Immature natural killer cell (primary cell): ENCODE data around the gene NT5DC3. TPM values are rescaled to one million over a fixed set of nuclear protein-coding genes. Genes with fewer than 3 reads are reported as not detected.

Experiments
- DNase-seq, 3 donors: peaks; one replicate each; pipeline ENCODE4 v3.0.0; 2022; ENCODE audit warnings: mixed read lengths in 1 of 3
- H3K27ac Mint-ChIP-seq, 6 donors: one replicate each; pipeline ENCODE4 v1.8.0; 2020; ENCODE audit warnings: mixed read lengths in 6 of 6, mild to moderate bottlenecking in 5 of 6, inconsistent platforms in 4 of 6, moderate library complexity in 3 of 6
- H3K27me3 Mint-ChIP-seq, 3 donors: one replicate each; pipeline ENCODE4 v1.8.0; 2020 to 2021; ENCODE audit warnings: low read depth in 3 of 3, mild to moderate bottlenecking in 3 of 3, mixed read lengths in 3 of 3, moderate library complexity in 3 of 3, inconsistent platforms in 1 of 3
- H3K36me3 Mint-ChIP-seq, 3 donors: one replicate each; pipeline ENCODE4 v1.8.0; 2020; ENCODE audit warnings: mixed read lengths in 3 of 3, inconsistent platforms in 2 of 3, mild to moderate bottlenecking in 2 of 3
- H3K4me1 Mint-ChIP-seq, 2 donors: one replicate each; pipeline ENCODE4 v1.8.0; 2020; ENCODE audit warnings: inconsistent platforms in 2 of 2, mild to moderate bottlenecking in 2 of 2, mixed read lengths in 2 of 2, moderate library complexity in 1 of 2
- H3K4me3 Mint-ChIP-seq, 5 donors: one replicate each; pipeline ENCODE4 v1.8.0; 2020; ENCODE audit warnings: mild to moderate bottlenecking in 5 of 5, mixed read lengths in 5 of 5, inconsistent platforms in 3 of 5, moderate library complexity in 3 of 5
- H3K9me3 Mint-ChIP-seq, 6 donors: one replicate each; pipeline ENCODE4 v1.8.0; 2020; ENCODE audit warnings: mild to moderate bottlenecking in 6 of 6, mixed read lengths in 6 of 6, inconsistent platforms in 4 of 6, moderate library complexity in 3 of 6
- polyA plus RNA-seq, 3 donors: library from polyadenylated mRNA; unstranded; fragments of 300-500 nt; fragmentation: Illumina TruSeq; gene quantifications; one replicate each; pipeline ENCODE4 v1.2.3, GENCODE V29; 2021

NT5DC3 gene
- polyA plus RNA-seq, 3 donors from 2014 or later: 0.07 to 0.31 (median 0.09) TPM

DNA sequence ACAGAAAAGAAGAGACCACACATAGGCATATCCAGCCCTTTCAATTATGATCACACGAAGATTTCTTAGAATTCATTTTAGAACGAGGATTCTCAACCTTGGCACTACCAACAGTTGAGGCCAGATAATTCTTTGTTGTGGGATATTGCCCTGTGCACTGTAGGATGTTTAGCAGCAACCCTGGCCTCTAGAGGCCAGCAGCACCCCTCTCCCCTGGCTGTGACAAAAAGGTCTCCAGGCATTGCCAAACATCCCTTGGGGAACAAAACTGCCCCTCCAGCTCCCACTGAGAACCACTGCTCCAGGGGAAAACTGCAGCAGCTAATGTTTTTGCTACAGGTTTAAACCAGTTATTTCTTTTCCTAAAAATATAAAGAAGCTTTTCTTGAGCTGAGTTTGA is 7.1 kb downstream of the NT5DC3 start:
- H3K4me3 Mint-ChIP-seq: no peak overlapping the region
- peaks cover 2 to 7% (median 7%) of the 10 kb centered on the region in 3 donors for H3K27me3 Mint-ChIP-seq
- no peak overlapping the region for H3K27ac Mint-ChIP-seq
- no peaks in the 10 kb centered on the region for H3K9me3 Mint-ChIP-seq
- H3K4me1 Mint-ChIP-seq: no peaks in the 10 kb centered on the region
- no peaks in the 10 kb centered on the region for H3K36me3 Mint-ChIP-seq
- DNase-seq: no peak

DNA sequence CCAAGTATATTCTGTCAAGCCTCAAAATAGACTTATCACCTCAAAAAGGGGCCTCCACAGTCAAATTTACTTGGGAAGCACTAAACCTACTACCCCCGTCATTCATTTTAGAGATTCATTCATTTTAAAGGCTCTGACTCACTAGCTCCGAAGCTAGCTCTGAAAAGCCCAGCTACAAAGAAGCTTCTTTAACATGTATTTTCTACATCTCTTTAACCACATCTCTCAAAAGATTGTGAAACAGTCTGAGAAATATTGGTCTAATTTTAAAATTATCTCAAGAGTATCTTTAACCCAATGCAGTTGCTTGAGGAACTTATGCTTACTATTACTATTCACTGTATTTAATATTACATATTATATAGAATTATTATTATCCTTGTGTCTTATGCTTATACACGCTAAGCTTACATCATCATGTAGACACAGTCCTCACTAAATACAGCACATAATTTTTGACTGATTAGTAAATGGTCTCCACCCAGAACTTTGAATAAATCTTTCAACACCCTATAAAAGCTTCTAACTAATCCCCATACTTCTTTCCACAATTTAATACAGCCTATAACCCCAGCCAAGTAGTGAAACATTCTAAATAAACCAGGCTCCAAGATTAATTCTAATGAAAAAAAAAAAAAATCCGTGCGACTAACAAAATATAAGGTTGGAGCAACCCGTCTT is 7.8 kb downstream of the NT5DC3 start:
- Mint-ChIP-seq H3K4me1 (no peaks in the 10 kb centered on the region), H3K27me3 (peaks cover 2 to 7% (median 4%) of the 10 kb centered on the region in 3 donors), H3K27ac (no peak overlapping the region), H3K9me3 (no peaks in the 10 kb centered on the region), H3K4me3 (no peak overlapping the region), H3K36me3 (no peaks in the 10 kb centered on the region)
- DNase-seq: no peak

- Mint-ChIP-seq H3K9me3 (no peaks in the 10 kb centered on the region), H3K4me1 (no peaks in the 10 kb centered on the region), H3K27me3 (peaks cover 2 to 7% (median 4%) of the 10 kb centered on the region in 3 donors), H3K36me3 (no peaks in the 10 kb centered on the region), H3K4me3 (no peak overlapping the region), H3K27ac (no peak overlapping the region)
- DNase-seq: no peak
Measured at GRCh38 chr12:103832048-103832997, 8.7 kb downstream of the NT5DC3 start.

DNA sequence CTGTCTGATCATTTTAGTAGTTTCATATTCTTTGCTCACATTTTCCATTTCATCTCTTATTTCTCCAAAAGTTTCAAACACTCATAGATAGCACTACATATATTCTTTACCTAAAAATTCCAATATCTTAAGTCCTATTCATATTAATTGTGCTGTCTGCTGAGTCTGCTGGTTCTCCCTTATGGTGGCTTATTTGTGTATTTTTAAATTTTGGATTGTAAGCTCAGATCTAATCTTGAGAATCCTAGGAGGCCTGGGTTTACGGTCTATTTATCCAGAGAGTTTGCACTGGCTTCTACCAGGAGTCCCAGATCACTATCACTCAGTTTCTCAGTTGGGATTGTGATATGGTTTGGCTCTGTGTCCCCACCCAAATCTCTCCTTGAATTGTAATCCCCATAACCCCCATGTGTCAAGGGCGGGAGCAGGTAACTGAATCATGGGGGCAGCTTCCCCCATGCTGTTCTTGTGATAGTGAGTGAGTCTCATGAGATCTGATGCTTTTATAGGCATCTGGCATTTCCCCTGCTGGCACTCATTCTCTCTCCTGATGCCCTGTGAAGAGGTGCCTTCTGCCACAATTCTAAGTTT is 10.2 kb downstream of the NT5DC3 start:
- peaks cover 2 to 4% (median 3%) of the 10 kb centered on the region in 3 donors for H3K27me3 Mint-ChIP-seq
- no peak overlapping the region for H3K4me3 Mint-ChIP-seq
- no peaks in the 10 kb centered on the region for H3K9me3 Mint-ChIP-seq
- no peak for DNase-seq
- H3K4me1 Mint-ChIP-seq: no peaks in the 10 kb centered on the region
- no peaks in the 10 kb centered on the region for H3K36me3 Mint-ChIP-seq
- no peak overlapping the region for H3K27ac Mint-ChIP-seq

DNA sequence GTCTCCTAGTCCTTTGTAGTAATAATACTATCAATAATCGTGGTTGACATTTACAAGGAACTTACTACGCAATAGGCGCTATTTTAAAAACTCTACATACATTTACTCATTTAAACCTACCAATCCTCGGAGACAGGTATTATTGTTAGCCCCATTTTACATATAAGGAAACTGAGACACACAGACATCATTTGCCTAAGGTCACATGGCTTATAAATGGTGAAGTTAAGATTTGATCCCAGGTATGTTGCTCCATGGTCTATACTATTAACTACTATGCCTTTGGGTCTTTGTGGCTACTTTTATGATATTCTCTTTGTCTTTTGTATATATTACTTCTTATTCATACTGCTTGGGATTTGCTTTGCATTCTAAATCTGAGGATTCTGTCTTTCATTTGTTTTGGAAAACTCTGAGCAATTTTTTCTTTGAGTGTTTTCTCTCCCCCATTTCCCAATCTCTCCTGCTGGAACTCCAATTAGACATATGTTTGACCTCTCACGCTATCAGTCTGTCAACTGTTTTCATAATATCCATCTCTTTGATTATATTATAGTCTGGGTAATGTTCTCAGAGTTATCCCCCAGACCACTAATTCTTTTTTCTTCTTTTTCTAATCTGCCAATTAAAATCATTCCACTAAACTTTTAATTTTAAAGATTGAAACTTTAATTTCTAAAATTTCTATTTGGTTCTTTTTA is 10.9 kb downstream of the NT5DC3 start:
- H3K36me3 Mint-ChIP-seq: no peaks in the 10 kb centered on the region
- no peak overlapping the region for H3K27ac Mint-ChIP-seq
- DNase-seq: no peak
- H3K4me1 Mint-ChIP-seq: no peaks in the 10 kb centered on the region
- no peaks in the 10 kb centered on the region for H3K9me3 Mint-ChIP-seq
- H3K4me3 Mint-ChIP-seq: no peak overlapping the region
- peaks cover under 1 to 3% (median 2%) of the 10 kb centered on the region in 3 donors for H3K27me3 Mint-ChIP-seq

DNA sequence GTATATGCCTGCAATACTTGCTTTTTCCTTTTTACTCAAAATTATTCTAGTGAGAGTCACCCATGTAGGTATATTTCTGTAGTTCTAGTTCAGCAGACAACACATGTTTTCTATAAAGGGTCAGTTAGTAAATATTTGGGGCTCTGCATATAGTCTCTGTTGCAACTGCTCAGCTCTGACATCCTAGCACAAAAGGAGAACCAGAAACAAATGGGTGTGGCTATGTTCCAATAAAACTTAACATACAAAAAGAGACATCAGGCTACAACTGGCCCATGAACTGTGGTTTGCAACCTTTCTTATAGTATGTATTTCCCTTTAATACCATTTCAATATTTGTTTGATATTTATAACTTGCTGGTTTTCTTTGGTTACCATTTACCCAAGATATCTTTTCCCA is 11.9 kb downstream of the NT5DC3 start:
- Mint-ChIP-seq H3K4me3 (no peak overlapping the region), H3K27ac (no peak overlapping the region), H3K9me3 (no peaks in the 10 kb centered on the region), H3K4me1 (no peaks in the 10 kb centered on the region), H3K36me3 (no peaks in the 10 kb centered on the region), H3K27me3 (peaks cover 0 to 3% (median 0%) of the 10 kb centered on the region in 3 donors)
- no peak for DNase-seq

DNA sequence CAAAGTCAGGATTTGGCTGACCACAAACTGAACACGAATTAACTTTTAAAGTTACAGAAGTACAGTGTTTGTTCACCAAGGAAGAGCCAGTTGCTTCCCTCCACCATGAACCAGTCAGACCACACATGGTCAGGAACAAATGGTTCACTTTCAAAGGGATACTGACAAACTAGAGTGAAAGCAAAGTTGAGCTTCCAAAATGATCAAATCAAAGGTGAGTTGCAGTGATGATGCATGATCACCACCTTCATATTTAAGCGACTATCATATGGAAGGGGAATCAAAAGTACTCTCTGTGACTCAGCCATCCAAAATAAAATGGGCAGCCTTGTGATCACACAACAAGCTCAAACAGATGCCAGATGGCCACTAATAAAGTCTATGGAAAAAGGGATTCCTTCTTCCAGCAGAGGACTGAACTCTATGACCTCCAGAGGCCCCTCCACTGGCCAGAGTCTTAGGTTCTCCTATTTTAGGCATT is 13.1 kb downstream of the NT5DC3 start:
- no peaks in the 10 kb centered on the region for H3K36me3 Mint-ChIP-seq
- peaks cover 0 to 2% (median 0%) of the 10 kb centered on the region in 3 donors for H3K27me3 Mint-ChIP-seq
- H3K4me3 Mint-ChIP-seq: no peak overlapping the region
- no peak for DNase-seq
- no peak overlapping the region for H3K27ac Mint-ChIP-seq
- H3K4me1 Mint-ChIP-seq: no peaks in the 10 kb centered on the region
- H3K9me3 Mint-ChIP-seq: no peaks in the 10 kb centered on the region

- Mint-ChIP-seq H3K27me3 (peaks cover 0 to 3% (median 2%) of the 10 kb centered on the region in 3 donors), H3K4me1 (no peaks in the 10 kb centered on the region), H3K9me3 (no peaks in the 10 kb centered on the region), H3K36me3 (peaks cover 0 to 7% (median 0%) of the 10 kb centered on the region in 3 donors), H3K27ac (no peak overlapping the region), H3K4me3 (no peak overlapping the region)
- no peak for DNase-seq
Measured at GRCh38 chr12:103824845-103825244, 16.2 kb downstream of the NT5DC3 start.

DNA sequence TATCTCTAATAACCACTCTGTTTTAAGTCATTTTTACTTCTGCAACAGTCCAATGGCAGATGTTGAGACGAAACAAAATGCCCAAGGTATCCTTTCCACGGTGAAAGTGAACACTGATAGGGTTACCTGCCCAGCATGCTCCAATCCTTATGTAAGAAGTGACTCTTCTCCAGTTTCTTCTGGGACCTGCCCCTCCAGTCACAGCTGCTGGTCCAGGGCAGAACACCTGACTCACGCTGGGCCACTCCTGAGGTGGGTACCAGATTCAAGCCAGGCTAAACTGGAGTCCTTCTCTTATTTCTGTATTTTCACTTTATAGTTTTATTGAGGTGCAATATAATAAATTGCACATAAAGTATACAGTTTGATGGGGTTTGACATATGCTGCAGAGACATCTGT is 16.7 kb downstream of the NT5DC3 start:
- peaks cover 0 to 3% (median 0%) of the 10 kb centered on the region in 3 donors for H3K27me3 Mint-ChIP-seq
- H3K27ac Mint-ChIP-seq: no peak overlapping the region
- no peak overlapping the region for H3K4me3 Mint-ChIP-seq
- no peaks in the 10 kb centered on the region for H3K9me3 Mint-ChIP-seq
- no peaks in the 10 kb centered on the region for H3K4me1 Mint-ChIP-seq
- no peak for DNase-seq
- H3K36me3 Mint-ChIP-seq: peaks cover 0 to 7% (median 0%) of the 10 kb centered on the region in 3 donors

GRCh38 chr12:103823871-103824270 is 17.2 kb downstream of the NT5DC3 start:
- peaks cover 0 to 3% (median 0%) of the 10 kb centered on the region in 3 donors for H3K27me3 Mint-ChIP-seq

GRCh38 chr12:103821773-103822172 is 19.3 kb downstream of the NT5DC3 start:
- no peak overlapping the region for H3K4me3 Mint-ChIP-seq
- no peaks in the 10 kb centered on the region for H3K4me1 Mint-ChIP-seq
- peaks cover 0 to 7% (median 0%) of the 10 kb centered on the region in 3 donors for H3K36me3 Mint-ChIP-seq
- no peaks in the 10 kb centered on the region for H3K9me3 Mint-ChIP-seq
- no peak for DNase-seq
- H3K27me3 Mint-ChIP-seq: peaks cover 0 to 3% (median 0%) of the 10 kb centered on the region in 3 donors
- H3K27ac Mint-ChIP-seq: no peak overlapping the region

More at GRCh38 chr12:103823871-103824270, 17.2 kb downstream of the NT5DC3 start:
- Mint-ChIP-seq H3K4me3 (no peak overlapping the region), H3K9me3 (no peaks in the 10 kb centered on the region), H3K4me1 (no peaks in the 10 kb centered on the region), H3K36me3 (peaks cover 0 to 7% (median 0%) of the 10 kb centered on the region in 3 donors), H3K27ac (no peak overlapping the region)
- DNase-seq: no peak

- DNase-seq: no peak
- Mint-ChIP-seq H3K4me3 (no peak overlapping the region), H3K4me1 (no peaks in the 10 kb centered on the region), H3K9me3 (no peaks in the 10 kb centered on the region), H3K27me3 (peaks cover 0 to 3% (median 0%) of the 10 kb centered on the region in 3 donors), H3K36me3 (peaks cover 0 to 7% (median 0%) of the 10 kb centered on the region in 3 donors), H3K27ac (no peak overlapping the region)
Measured at GRCh38 chr12:103820881-103821489, 20.0 kb downstream of the NT5DC3 start.

DNA sequence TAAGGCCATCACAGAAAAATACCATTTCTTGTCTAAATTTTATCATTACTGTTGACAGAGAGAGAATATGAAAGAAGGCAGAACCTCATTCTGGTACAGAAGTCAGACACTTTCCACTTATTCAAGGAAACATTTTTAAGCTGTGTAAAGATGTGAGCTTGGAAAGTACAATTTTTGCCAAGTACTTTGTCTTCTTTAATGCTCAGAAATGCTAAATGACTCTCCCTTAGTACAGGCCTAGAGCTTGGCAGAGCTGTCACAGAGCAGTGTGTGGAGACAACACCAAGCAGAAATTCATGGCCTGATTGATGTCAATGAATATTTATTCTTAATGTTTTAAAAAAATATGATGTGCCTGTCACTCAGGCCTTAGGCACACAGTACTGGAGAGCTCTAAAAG is 20.7 kb downstream of the NT5DC3 start:
- H3K27me3 Mint-ChIP-seq: peaks cover 0 to 3% (median 0%) of the 10 kb centered on the region in 3 donors
- H3K27ac Mint-ChIP-seq: no peak overlapping the region
- no peaks in the 10 kb centered on the region for H3K4me1 Mint-ChIP-seq
- no peak for DNase-seq
- no peak overlapping the region for H3K4me3 Mint-ChIP-seq
- peaks cover 0 to 7% (median 0%) of the 10 kb centered on the region in 3 donors for H3K36me3 Mint-ChIP-seq
- no peaks in the 10 kb centered on the region for H3K9me3 Mint-ChIP-seq
